Sigmoid colon (tissue), 4 donors: ENCODE results near the gene LRRC45.
A peak's percentile ranks its signal among the peaks of the same experiment; 100 is the strongest.

ENCODE experiments used
- EP300 ChIP-seq, 4 donors: sonication (generic); formaldehyde crosslinking; IDR thresholded peaks; one replicate each; pipeline ENCODE4 v1.6.1; 2017; ENCODE audit warnings: antibody characterized with exemption in 4 of 4
- POLR2A ChIP-seq, 2 donors: fragments of 450-650 bp; IDR thresholded peaks; one replicate each; pipeline ENCODE4 v1.6.1; 2016; ENCODE audit warnings: antibody characterized with exemption in 2 of 2, mild to moderate bottlenecking in 2 of 2, moderate library complexity in 2 of 2
- TF ChIP-seq, protein P1 (sequence below), 4 experiments: fragments of 450-650 bp in 3 of 4; fragments of 200-600 bp in 1 of 4; IDR thresholded peaks; one replicate each; pipeline ENCODE4 v1.5.1; 2016 to 2019; ENCODE audit warnings: antibody characterized with exemption in 4 of 4, mild to moderate bottlenecking in 3 of 4, moderate library complexity in 2 of 4

DNA sequence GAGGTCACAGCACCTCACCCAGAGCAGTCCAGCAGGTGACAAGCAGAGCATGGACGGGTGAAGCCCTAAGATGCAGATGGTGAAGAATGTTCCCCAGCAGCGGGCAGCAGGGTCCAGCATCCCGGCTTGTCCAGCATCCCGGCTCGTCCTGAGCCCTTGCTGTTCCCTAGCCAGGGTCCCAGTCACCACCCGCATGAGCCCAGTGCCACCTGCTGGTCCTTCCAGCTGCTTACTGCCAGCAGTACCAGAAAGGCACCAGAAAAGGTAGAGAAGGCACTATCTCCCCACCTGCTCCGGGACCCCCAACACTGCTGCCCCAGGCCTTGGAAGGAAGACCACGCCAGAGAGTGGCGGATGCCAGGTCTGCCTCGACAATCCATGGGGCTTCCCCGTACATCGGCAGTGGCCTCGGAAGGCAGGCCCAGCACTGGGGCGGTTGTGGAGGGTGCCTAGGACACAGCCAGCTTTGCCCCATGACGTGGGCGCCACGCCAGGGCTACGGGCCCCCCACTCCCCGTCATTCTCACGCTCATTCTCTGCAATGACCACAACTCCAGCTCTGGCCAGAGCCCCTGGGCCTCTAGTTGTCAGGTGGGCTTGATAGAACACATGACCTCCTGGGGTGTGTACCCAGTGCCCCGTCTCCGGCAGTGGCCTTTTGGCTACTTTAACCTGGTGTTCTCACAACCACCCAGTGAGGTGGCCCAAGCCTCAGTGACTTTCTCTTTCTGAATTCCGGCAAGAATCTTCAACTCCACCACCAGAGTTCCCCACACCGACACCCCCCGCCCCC, 1.8 kb upstream of the LRRC45 start:
- no peak for TF ChIP-seq POLR2A (IDR thresholded peaks at IDR 0.05)
- TF ChIP-seq, protein P1, sequence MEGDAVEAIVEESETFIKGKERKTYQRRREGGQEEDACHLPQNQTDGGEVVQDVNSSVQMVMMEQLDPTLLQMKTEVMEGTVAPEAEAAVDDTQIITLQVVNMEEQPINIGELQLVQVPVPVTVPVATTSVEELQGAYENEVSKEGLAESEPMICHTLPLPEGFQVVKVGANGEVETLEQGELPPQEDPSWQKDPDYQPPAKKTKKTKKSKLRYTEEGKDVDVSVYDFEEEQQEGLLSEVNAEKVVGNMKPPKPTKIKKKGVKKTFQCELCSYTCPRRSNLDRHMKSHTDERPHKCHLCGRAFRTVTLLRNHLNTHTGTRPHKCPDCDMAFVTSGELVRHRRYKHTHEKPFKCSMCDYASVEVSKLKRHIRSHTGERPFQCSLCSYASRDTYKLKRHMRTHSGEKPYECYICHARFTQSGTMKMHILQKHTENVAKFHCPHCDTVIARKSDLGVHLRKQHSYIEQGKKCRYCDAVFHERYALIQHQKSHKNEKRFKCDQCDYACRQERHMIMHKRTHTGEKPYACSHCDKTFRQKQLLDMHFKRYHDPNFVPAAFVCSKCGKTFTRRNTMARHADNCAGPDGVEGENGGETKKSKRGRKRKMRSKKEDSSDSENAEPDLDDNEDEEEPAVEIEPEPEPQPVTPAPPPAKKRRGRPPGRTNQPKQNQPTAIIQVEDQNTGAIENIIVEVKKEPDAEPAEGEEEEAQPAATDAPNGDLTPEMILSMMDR (IDR thresholded peaks at IDR 0.05) = peak; percentile 64 to 85 (median 74)
- TF ChIP-seq EP300 (IDR thresholded peaks at IDR 0.05) = no peak
